HFFc6 (cell line): ENCODE results near the gene PLPP6. TPM values are rescaled to one million over a fixed set of nuclear protein-coding genes. Genes with fewer than 3 reads are reported as not detected.

Experiments used
- DNase-seq: peaks from one replicate; pipeline ENCODE4 v3.0.0-alpha.2; 2018
- H3K27ac Mint-ChIP-seq: 2 replicates; pipeline ENCODE4 v1.8.0; 2020; ENCODE audit warnings: mild to moderate bottlenecking, mixed read lengths
- H3K27me3 Mint-ChIP-seq: 2 replicates; pipeline ENCODE4 v1.8.0; 2021; ENCODE audit warnings: mild to moderate bottlenecking, moderate library complexity, mixed read lengths; ENCODE audit not compliant: insufficient read depth
- H3K36me3 Mint-ChIP-seq: 2 replicates; pipeline ENCODE4 v1.8.0; 2021; ENCODE audit warnings: low read depth, mixed read lengths
- H3K4me1 Mint-ChIP-seq: 2 replicates; pipeline ENCODE4 v1.8.0; 2020; ENCODE audit warnings: low read depth, mixed read lengths
- H3K4me3 Mint-ChIP-seq: 2 replicates; pipeline ENCODE4 v1.8.0; 2020; ENCODE audit warnings: mild to moderate bottlenecking, moderate library complexity, mixed read lengths
- H3K9me3 Mint-ChIP-seq: 2 replicates; pipeline ENCODE4 v1.8.0; 2020; ENCODE audit warnings: mild to moderate bottlenecking, mixed read lengths
- CTCF ChIP-seq: fragments of 200-600 bp; sonication (generic); IDR thresholded peaks from 2 replicates; pipeline ENCODE4 v1.5.0; 2021; ENCODE audit warnings: antibody characterized with exemption, mild to moderate bottlenecking
- total RNA-seq, 6 experiments: library from RNA; stranded (reverse); fragmentation: NEBNext Ultra II Directional; extraction: Animal tissue kit (Norgen Biotek cat#: 25700); gene quantifications; 2 replicates in 1 of 6; 3 replicates in 5 of 6; pipeline ENCODE4 v1.2.3, GENCODE V29; 2021

PLPP6 gene
- total RNA-seq, 6 experiments from 2014 or later: 5.0 to 6.8 (median 5.9) TPM

GRCh38 chr9:4618700-4619099, 43.4 kb upstream of the PLPP6 start:
- Mint-ChIP-seq H3K4me1 (peaks cover 9% of the 10 kb centered on the region; the same call in 1 of the 2 replicates), H3K27me3 (peaks cover 7% of the 10 kb centered on the region), H3K36me3 (no peaks in the 10 kb centered on the region), H3K27ac (no peak overlapping the region), H3K4me3 (no peak overlapping the region), H3K9me3 (no peaks in the 10 kb centered on the region)
- no peak for DNase-seq
- TF ChIP-seq CTCF: no peak

- Mint-ChIP-seq H3K36me3 (no peaks in the 10 kb centered on the region), H3K27ac (no peak overlapping the region)
Measured at GRCh38 chr9:4620057-4620765, 41.9 kb upstream of the PLPP6 start.

GRCh38 chr9:4620881-4621555, 41.1 kb upstream of the PLPP6 start:
- Mint-ChIP-seq H3K27ac (no peak overlapping the region), H3K27me3 (peaks cover 7% of the 10 kb centered on the region), H3K4me3 (no peak overlapping the region), H3K4me1 (no peaks in the 10 kb centered on the region; the same call in 1 of the 2 replicates), H3K36me3 (no peaks in the 10 kb centered on the region), H3K9me3 (no peaks in the 10 kb centered on the region)
- no peak for DNase-seq
- TF ChIP-seq CTCF: no peak

More at GRCh38 chr9:4620057-4620765, 41.9 kb upstream of the PLPP6 start:
- H3K4me3 Mint-ChIP-seq: no peak overlapping the region
- H3K9me3 Mint-ChIP-seq: no peaks in the 10 kb centered on the region
- H3K27me3 Mint-ChIP-seq: peaks cover 7% of the 10 kb centered on the region
- no peak for DNase-seq
- peaks cover 3% of the 10 kb centered on the region; the same call in 1 of the 2 replicates for H3K4me1 Mint-ChIP-seq
- no peak for TF ChIP-seq CTCF

- Mint-ChIP-seq H3K27me3 (peaks cover 12% of the 10 kb centered on the region), H3K4me3 (no peak overlapping the region), H3K9me3 (no peaks in the 10 kb centered on the region), H3K36me3 (no peaks in the 10 kb centered on the region), H3K4me1 (no peaks in the 10 kb centered on the region; the same call in 1 of the 2 replicates), H3K27ac (no peak overlapping the region)
- TF ChIP-seq CTCF: no peak
- no peak for DNase-seq
Measured at GRCh38 chr9:4622016-4622415, 40.1 kb upstream of the PLPP6 start.

- Mint-ChIP-seq H3K4me3 (no peak overlapping the region), H3K4me1 (no peaks in the 10 kb centered on the region), H3K27me3 (peaks cover 5% of the 10 kb centered on the region), H3K9me3 (no peaks in the 10 kb centered on the region), H3K27ac (no peak overlapping the region), H3K36me3 (no peaks in the 10 kb centered on the region)
- TF ChIP-seq CTCF: no peak
- no peak for DNase-seq
Measured at GRCh38 chr9:4630836-4631235, 31.3 kb upstream of the PLPP6 start.
